CD4-positive, alpha-beta T cell treated with Interleukin-12 subunit alpha and Interleukin-12 subunit beta, for 1 hour (primary cell): ENCODE measurements around the gene KCNJ6.
A peak's percentile ranks its signal among the peaks of the same experiment; 100 is the strongest.

ENCODE experiments used
- DNase-seq: peaks from one replicate; pipeline ENCODE4 v3.0.0-alpha.2; 2020

The KCNJ6 gene

GRCh38 chr21:37711836-37712568, 204.3 kb downstream of the KCNJ6 start:
- DNase-seq, result peak; percentile 10

GRCh38 chr21:37711286-37711829, 204.9 kb downstream of the KCNJ6 start:
- DNase-seq, result no peak

GRCh38 chr21:37710546-37711285, 205.5 kb downstream of the KCNJ6 start:
- DNase-seq, result no peak

GRCh38 chr21:37704751-37705150, 211.5 kb downstream of the KCNJ6 start:
- DNase-seq, result no peak

DNA sequence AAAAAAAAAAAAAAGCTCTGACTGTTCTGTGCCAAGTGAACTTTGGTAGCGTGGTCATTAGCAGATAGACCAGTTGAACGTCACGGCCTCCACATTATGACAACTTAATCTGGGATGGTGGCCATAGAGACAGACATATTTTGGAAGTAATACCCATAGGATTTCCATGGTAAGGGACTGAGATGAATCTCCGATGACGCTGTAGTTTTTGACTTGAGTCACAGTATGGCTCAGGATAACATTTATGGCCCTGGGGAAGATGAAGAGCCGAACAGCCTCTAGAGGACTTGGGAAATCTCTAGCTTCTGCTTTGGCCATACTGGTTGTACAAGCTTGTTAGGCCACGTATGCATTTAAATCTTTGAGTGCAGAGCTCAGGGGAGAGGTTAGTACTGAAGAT, 214.0 kb downstream of the KCNJ6 start:
- no peak for DNase-seq

DNA sequence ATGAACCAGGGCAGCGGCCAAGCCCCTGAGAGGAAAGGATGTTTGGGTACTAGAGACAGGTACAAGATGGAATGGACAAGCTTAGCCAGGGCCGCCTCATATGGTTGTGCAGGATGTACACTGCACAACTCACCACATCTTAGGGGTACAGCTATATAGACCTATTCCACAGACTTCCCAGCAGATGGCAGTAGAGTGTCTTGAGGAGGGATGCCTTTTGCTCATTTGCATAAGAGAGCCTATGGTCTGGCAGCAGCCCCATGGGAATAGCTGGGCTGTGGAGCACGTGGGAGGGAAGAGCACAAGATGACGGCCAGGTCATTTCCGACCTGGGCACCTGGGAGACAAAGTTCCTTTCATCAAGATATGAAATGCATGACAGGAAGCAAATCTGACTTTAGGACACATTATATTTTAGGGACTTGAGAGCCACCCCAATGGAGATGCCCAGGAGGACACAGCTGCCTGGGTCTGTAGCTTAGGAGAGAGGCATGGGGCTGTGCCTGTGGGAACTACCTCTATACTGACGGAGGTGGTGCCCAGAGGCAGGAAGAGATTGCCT, 215.5 kb downstream of the KCNJ6 start:
- DNase-seq, result peak; percentile 20

DNA sequence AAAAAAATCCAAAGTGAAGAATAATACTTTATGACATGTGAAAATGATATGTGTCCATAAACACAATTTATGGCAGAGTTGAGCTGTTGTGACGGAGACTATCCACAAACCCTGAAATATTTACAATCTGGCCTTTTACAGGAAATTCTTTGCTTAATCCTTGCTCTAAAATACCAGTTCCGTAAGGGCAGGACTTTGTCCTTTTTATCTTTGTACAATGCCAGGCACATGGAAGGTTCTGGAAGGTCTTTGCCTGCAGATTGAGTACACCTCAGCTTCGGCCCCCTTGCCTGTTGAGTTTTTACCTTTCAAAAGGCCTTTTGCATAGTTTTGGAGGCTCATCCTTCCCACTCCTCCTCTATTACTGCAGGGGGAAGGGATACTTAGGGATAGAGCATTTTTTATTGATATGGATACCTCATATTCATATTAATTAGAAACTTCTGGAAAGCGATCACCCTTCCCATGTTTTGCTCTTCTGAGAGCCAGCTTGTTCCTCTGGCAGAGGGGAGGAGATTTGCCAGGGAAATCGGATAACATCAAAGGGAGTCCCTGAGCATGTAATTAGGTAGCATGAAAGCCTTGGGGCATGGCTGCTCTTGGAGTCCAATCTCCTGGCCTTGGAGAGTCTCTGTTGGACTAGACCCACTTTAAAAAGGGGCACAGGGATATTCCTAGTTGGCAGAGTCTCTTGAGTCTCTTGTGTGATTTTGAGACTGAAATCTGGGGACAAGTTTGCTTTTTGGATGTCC, 217.1 kb downstream of the KCNJ6 start:
- no peak for DNase-seq

DNA sequence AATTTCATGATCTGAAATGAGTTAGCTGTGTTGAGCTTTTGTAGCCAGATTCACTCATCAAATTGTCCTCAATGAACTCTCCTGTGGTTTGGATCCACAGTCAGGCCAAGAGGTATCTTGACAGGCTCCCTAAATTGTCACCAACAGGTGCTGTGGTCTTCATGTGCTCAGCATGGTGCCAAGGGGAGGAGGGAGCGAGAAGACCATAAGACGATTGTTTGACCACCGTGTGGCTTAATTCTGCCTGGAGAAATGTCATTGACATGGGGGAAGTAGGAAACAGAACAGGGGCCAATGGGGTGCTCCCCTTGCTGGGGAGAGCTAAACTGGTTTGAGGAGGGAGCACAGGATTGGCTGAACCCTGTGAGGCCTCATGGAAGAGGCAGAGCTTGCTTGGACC, 219.3 kb downstream of the KCNJ6 start:
- DNase-seq, result no peak

DNA sequence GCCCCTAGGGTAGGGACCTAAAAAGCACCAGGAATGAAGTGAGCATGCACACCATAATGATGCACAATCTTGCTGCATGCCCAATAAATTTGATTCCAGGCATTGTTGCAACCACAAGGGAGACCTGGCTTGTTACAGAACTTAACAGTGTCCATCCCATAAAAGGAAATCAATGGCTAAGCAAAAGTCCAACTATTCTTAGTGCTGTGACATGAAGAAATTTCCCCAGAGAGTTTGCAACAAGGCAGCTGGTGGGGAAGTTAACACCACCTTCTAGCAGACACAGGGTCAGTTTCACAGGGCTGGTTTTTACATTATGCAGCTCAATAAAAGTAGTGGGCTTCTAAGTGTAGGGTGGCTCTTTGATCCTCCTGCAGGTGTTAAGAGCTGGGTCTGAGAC, 221.1 kb downstream of the KCNJ6 start:
- no peak for DNase-seq

GRCh38 chr21:37688952-37689659, 227.2 kb downstream of the KCNJ6 start:
- no peak for DNase-seq

DNA sequence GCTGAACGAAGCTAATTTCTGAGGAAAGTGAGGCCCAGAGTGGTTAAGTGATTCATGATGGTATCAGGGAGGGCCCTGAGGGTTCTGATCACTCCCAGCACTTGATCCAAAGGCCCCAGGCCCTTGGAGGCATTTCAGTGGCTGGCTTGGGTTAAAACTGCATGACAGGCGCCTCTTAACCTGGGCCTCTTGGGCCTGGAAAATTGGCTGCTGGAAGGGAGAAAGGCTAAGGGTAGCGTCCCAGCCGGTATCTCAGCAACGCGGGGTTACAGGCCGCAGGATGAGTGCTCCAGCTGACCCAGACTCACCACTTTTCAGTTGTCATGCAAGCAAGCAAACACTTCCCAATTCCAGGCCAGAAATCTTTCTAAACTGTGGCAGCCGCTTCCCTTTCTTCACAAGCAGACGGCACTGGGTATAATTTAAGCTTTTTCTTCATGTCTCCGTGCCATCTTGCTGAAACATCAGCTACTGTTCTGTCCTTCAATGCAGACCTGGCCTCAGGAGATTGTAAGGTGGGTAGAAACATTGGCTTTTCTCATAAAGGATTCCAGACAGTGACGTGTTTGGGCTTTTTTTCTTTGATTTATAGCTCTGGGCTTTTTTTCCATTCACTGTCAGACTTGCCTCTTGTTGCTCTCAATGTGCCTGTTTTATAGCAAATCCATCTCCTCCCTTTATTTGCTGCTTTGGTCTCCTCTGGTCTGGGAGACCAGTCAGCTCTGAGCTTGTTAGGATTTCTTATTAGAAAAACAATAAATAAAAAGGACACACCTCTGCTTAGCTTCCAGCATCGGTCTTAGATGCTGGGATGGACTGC, 229.1 kb downstream of the KCNJ6 start:
- DNase-seq, result no peak

DNA sequence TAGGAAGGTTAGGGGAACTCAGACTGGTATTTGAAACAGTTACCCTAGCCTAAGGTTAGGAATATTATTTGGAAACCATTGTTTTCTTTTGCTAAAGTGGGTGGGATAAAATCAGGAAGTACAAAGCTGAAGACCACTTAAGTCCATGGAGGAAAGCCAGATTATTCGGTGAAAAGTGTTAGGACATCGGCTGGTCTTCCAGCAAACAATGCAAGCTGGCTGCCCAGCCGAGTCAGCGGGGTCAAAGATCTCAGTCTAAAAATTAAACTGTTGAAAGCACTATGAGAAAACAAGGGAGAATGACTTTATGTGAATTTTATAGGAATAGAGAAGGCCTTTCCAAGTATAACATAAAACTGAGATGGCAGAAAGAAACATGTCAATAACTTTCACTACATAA, 231.7 kb downstream of the KCNJ6 start:
- no peak for DNase-seq

DNA sequence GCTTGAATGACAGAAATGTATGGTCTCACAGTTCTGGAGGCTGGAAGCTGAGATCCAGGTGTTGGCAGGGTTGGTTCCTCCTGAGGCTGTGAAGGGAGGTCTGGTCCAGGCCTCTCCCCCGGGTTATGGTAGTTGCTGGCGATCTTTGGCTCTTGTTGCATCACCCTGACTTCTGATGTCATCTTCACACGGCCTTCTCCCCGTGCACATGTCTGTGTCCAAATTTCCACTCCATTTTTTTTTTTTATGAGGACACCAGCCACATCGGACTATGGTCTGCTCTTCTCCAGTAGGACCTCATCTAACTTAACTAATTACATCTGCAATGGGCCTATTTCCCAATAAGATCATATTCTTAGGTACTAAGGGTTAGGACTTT, 232.2 kb downstream of the KCNJ6 start:
- DNase-seq, result no peak

GRCh38 chr21:37683396-37684114, 232.7 kb downstream of the KCNJ6 start:
- no peak for DNase-seq

GRCh38 chr21:37682966-37683365, 233.3 kb downstream of the KCNJ6 start:
- no peak for DNase-seq

- DNase-seq, result no peak
These were observed 239.3 kb downstream of the KCNJ6 start for GRCh38 chr21:37677006-37677405.

DNA sequence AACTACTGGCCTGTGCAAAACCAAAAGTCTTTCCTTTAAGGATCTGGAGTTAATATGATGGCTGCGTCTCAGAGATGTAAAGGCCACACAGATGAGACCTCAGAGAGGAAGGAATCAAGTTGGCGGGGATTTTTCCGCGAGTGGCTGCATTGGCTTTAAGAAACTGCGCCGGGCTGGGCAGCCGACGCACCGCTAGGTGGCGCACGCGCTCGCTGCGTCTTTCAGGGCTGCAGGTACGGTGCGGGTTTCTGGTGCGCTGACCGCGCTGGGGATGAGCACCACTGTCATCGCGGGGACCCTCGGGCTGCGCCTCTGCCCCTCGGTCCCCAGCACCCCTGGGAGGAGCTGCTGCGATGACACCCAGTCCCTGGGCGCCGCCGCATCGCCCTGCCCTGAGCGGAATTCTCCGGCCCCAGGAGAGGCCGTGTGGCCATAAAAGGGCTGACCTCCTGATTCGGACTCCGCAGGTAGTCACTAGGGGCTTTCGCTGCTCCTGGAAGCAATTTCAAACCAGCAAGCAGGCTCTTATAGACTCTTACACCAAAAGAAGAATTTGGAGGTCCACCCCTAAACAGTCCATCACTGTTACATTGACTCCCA, 241.0 kb downstream of the KCNJ6 start:
- peak; percentile 45 for DNase-seq

DNA sequence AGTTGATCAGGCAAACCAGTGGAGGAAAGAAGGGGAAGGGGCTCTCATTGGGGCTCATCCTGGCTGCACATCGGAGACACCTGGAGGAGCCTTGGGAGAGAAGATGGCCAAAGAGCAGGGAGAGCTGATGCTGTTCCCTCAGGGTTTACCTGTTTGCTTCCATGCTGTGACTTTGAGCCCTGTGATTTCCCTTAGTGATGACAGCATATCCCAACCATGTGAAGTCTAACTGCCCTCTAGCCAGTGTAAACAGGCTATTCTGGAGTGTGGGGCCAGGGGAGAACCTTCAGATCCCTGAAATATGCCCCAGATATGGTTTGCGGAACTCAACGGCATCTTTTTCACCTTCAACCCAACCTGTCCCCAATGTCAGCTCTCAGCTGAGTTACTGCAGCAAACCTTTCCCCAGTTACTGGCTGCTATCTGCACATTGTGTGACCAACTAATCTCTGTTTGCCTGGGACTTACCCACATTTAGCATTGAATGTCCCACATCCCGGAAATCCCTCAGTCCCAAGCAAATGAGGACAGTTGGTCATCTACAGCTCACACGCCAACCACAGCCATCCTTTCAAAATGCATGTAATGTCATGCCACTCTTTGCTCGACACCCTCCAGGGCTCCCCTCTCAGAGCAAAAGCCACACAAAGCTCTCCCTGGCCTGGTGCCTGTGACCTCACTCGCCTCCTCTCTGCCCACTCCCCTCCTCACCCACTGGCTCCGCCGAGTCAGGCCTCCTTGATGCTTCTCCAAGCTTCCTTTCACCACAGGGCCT, 242.3 kb downstream of the KCNJ6 start:
- no peak for DNase-seq

DNA sequence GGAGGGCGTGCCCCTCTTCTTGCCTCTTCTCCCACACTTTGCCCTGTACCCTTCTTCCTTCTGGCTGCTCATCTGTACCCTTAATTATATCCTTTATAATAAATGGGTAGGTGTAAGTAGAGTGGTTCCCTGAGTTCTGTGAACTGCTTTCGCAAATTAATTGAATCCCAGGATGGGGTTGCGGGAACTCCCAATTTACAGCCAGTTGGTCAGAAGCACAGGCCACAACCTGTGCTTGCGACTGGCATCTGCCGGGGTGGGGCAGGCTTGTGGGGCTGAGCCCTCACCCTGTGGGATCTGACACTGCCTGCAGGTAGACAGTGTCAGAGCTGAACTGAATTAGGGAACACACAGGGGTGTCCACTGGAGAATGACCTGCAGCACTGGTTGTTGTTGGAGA, 244.9 kb downstream of the KCNJ6 start:
- no peak for DNase-seq

DNA sequence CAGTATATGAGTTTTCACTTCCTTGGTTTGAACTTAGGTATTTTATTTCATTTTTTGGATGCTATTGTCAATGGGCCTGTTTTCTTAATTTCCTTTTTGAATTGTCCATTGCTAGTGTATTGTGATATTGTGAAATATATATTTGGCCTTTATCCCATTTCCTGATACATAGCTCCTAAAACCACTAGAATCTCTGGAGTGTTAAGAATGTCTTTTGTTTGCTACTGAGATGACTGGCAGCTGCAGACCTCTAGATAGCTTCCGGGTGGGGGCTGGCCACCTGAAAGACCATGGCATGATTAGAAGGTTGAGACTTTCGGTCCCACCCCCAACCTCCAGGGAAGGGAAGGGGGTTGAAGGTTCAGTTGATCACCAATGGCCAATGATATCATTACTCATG, 245.4 kb downstream of the KCNJ6 start:
- no peak for DNase-seq
